Occipital lobe (tissue), 2 donors: ENCODE data around the gene GRK1. TPM values are rescaled to one million over a fixed set of nuclear protein-coding genes. Genes with fewer than 3 reads are reported as not detected.
"Not testable (repeated sequence)": the region's sequence is repeated elsewhere in the genome, so short reads cannot be mapped to it uniquely, and the experiment has no call there.

Experiments used
- DNase-seq: peaks from one replicate; lab custom pipeline; 2025; lab: John Stamatoyannopoulos, UW
- total RNA-seq: library from RNA; depleted of rRNA; stranded (reverse); fragments of >200 nt; gene quantifications from one replicate; pipeline ENCODE4 v1.2.3, GENCODE V29; 2014

Gene GRK1
- total RNA-seq, 1 donor from 2014 or later, result not detected

DNA sequence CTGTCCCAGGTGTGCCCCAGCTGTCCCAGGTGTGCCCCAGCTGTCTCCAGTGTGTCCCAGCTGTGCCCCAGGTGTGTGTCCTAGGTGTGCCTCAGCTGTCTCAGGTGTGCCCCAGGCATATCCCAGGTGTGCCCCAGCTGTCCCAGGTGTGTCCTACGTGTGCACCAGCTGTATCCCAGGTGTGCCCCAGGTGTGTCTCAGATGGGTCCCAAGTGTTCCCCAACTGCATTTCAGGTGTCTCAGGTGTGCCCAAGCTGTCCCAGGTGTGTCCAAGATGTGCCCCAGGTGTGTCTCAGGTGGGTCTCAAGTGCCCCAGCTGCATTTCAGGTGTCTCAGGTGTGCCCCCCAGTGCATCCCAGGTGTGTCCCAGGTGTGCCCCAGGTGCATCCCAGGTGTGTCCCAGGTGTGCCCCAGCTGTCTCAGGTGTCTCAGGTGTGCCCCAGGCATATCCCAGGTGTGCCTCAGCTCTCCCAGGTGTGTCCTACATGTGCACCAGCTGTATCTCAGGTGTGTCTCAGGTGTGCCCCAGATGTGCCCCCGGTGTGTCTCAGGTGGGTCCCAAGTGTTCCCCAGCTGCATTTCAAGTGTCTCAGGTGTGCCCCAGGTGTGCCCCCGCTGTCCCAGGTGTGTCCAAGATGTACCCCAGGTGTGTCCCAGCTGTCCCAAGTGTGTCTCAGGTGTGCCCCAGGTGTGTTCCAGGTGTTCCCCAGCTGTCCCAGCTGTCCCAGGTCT lies 1.3 kb upstream of the GRK1 start:
- DNase-seq, result no peak

DNA sequence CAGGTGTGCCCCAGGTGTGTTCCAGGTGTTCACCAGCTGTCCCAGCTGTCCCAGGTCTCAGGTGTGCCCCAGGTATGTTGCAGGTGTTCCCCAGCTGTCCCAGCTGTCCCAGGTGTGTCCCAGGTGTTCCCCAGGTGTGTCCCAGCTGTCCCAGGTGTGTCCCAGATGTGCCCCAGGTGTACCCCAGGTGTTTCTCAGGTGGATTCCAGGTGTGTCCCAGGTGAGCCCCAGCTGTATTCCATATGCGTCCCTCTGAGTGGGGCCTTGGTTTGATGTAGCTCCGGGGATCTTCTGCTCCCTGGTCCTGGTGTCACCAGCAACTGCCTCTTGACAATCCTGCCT lies 719 bp upstream of the GRK1 start:
- no peak for DNase-seq

DNA sequence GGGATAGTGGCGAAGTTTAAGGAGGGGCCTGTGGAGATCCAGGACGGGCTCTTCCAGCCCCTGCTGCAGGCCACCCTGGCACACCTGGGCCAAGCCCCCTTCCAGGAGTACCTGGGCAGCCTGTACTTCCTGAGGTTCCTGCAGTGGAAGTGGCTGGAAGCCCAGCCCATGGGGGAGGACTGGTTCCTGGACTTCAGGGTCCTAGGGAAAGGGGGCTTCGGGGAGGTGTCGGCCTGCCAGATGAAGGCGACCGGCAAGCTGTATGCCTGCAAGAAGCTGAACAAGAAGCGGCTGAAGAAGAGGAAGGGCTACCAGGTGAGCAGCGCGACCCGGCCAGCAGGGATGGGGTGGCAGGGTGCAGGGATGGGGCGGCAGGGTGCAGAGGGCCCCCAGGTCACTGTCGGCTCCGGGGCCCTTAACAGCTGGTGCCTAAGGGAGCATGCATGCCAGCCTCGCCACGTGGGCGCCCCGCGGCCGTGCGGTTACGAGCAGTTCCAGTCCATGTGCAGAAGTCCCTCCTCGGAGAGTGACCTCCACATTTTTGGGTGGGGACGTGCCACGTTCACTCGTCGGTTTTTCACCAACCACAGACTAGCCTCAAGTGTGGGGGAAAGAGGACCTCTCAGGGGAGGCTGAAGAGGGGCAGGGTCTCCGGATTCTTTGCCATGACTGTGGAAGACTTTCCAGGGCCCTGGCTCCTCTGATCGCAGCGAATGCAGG lies 912 bp downstream of the GRK1 start:
- DNase-seq, result no peak

DNA sequence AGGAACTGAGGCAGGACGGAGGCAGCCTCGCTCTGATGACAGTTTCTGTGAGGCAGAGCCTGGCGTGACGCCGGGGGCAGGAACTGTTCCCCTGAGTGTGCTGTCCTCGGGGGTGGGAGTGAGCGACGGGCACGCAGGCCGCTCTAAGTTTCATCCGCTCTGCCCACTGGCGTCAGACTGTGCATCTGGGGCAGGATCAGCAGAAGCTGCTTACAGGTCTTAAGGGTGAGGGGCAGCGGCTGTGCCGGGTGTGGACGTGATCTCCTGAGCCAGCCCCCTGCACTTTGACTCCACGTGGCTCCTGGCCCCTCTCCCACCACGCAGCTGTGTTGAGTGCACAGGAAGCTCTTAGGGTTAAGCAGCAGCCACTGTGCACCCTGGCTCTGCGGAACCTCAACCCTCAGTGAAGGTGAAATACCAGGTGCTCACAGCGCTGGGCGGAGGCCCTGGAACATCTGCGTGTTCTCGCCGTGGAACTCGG lies 1.5 kb downstream of the GRK1 start:
- DNase-seq, result no peak

DNA sequence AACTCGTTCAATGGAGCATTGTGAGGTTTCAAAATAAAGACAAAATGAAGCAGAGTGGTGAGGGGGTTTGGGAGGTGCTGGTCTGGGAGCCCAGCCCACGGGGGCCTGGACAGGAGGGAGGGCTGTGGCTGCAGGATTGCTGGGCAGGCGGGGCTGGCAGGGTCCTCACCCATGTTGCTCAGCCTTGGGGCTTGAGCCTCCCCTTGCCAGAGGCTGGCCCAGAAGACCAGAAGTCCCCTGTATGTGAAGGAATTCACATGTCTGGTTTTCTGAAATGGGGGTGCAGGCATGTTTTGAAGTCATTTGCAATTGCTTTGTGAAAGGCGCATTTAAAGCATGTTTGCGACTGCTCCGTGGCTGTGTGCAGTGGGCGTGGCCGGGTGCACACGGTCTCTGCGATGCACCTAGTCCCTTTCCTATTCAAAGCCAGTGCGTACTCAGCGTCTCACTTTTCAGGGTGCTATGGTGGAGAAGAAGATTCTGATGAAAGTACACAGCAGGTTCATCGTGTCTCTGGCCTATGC lies 2.3 kb downstream of the GRK1 start:
- DNase-seq, result no peak

DNA sequence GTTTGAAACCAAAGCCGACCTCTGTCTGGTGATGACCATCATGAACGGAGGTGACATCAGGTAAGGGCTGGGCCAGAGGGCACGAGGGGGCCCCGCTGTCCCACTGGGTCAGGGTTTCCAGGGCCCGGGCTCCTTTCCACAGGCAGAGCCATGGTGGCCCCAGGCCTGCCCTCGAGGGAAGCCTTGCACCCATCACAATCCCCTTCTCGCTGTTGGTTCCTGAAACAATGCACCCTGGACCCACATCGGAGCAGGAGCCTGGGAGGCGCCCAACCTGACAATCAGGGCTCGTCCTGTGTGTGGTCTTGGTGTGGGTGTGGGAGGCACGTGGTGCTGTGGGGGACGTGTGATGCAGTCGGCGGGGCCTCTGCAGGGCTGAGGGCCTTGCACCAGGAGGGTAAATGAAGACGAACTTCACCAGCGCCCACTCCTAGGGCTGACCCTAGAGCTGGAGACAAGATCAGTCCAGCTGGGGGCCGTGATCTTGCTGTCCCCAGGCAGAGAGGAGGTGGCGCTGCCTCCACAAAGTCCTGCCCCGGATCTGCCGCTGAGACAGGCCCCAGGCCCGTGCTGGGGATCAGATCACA lies 2.8 kb downstream of the GRK1 start:
- DNase-seq, result no peak

DNA sequence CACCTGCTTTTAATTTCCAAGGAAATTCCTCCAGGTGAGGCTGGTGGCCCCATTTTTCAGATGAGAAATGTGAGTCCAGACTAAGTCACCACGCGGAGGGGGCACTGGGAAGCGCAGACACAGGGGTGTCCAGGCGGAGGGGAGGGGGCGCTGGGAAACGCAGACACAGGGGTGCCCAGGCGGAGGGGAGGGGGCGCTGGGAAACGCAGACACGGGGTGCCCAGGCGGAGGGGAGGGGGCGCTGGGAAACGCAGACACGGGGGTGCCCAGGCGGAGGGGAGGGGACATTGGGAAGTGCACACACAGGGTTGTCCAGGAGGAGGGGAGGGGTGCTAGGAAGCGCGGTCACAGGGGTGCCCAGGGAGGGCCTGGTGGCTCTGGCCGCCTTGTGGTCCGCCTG lies 3.5 kb downstream of the GRK1 start:
- DNase-seq, result no peak

DNA sequence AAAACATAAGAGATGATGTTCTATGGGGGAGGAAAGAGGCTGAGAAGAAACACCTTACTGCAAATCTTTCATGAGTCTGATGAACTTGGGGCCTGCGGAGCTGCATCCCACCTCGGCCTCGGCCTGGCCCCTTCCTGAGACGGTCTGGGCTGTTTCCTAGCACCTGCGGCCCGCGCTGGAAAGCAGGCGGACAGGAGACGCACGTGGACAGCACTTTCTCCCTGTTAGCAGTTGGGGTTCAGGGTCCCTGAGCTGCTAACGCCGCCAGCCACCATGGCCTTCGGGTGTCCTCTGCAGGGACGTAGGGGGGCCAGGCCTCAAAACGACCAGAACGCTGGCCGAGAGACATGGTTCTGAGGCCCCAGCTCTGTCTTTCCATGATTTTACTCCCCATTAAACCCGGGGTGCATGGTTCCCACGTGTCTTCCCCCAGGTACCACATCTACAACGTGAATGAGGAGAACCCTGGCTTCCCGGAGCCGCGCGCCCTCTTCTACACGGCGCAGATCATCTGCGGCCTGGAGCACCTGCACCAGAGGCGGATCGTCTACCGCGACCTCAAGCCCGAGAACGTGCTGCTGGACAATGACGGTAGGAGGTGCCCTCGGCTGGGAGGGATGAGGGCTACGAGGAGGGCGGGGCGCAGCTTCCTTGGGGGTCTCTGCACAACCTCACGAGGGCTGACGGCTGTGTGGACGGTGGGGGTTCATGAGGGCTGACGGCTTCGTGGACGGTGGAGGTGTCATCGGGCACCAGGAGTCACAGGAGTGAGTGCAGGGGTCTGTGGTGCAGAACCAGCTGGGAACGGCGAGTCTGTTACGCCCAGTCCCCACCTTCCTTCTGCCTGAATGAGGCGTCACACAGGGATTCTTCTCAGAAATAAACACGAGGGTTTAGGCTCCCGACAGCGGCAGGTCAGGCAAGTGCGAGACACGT lies 4.3 kb downstream of the GRK1 start:
- DNase-seq, result no peak

DNA sequence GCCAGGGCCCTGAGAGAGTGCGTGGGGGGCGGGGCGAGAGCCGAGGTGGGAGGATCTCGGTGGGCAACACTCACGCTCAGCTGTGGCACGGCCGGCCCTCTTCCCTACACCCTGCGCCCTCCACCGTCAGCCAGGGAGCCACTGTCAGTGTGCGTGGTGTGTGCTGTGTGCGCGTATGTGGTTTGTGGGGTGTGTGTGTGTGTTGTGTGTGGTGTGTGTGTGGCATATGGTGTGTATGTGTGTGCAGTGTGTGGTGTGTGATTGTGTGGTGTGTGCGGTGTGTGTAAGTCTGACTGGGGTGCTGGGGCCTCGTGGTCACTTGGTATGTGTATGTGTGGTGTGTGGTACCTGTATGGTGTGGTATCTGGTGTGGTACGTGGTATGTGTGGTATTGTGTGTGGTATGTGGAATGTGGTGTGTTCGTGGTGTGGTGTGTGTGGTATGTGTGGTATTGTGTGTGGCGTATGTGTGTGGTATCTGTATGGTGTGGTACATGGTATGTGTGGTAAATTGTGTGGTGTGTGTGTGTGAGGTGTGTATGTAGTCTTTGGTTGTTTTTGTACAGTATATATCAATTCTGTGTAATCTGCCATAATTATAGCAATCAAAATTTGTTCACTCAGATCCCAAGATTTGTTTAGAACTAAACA lies 5.1 kb downstream of the GRK1 start:
- DNase-seq, result no peak

DNA sequence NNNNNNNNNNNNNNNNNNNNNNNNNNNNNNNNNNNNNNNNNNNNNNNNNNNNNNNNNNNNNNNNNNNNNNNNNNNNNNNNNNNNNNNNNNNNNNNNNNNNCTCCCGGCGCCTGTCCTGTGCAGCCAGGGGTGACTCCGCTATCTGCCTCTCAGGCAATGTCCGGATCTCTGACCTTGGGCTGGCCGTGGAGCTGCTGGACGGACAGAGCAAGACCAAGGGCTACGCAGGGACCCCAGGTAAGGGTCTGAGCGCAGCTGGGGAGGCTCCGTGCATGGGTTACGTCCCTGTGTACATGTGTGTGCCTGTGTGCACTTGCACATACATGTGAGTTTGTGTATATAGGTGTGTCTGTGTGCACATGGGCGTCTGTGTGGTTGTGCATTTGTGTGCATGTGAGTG lies 55.9 kb downstream of the GRK1 start:
- no peak for DNase-seq

DNA sequence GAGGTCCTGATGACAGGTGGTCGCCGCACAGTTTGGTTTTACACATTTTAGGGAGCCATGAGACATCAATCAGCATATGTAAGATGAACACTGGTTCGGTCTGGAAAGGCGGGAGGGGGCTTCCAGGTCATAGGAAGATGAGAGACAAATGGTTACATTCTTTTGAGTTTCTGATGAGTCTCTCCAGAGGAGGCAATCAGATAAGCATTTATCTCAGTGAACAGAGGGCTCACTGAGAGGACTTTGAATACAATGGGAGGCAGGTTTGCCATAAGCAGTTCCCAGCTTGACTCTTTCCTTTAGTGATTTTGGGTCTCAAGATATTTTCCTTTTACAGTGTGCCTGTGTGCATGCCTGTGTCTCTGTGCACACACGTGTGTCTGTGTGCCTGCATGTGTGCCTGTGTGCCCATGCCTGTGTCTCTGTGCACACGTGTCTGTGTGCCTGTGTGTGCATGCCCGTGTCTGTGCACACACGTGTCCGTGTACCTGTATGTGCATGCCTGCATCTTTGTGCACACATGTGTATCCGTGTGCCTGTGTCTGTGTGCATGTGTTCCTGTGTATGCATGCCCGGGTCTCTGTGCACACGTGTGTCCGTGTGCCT lies 56.5 kb downstream of the GRK1 start:
- no peak for DNase-seq

DNA sequence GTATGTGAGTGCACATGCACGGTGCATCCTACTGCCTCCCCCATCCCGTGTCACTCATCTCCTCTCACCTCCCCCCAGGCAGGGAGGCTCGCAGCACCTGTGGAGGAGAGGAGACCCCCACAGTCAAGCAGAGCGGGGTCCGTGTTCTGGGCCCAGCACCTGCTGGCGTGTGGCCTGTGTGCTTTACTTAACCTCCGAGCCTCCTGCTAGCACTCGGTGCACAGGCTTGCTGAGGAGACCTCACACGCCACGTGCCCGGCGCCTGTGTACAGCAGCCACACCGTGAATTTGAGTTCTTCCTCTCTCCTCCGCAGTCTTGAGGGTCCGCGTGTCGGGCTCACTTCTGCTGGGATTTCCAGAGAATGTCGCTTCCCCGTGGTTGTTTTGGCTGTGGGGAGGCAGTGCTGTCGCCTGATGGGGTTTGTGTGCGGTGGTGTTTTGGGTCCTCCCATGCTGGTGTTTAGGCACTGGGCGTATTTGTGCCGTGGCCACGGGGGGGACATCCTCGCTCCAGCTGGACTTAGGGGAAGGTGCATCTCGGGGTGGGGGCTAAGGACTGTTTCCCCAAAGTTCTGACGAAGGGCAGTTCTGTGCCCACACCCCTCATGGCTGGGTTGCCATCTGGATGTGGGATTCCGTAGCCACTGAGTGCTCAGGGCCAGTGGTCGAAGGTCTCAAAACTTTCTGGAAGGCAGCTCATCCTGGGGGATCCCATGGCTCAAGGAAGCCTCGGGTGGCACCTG lies 57.2 kb downstream of the GRK1 start:
- DNase-seq, result no peak

DNA sequence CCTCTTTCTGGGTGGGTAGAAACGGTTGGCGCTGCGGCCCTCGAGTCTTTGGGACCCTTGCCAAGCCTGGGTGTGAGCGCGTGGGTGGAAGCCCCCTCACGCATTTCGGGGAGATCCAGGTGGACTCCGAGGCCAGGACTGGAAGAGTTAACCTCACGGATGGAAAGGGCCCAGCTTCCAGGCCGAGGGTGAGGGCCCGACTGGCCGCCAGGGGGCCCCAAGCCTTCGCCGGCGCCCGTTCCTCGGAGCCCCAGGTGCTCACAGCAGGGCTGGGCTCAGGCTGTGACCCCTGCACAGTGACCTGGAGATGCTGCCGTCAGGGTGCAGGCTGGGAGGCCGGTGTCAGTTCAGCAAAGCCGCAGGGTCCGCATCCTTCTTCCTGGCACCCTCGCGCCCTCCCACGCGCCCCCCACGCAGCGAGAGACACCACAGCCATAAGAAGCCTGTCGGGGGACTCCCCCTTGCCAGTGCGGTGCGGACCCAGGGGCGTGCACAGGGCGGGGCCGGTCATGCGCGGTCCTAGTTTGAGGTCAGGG lies 57.8 kb downstream of the GRK1 start:
- DNase-seq, result peak; percentile 75

DNA sequence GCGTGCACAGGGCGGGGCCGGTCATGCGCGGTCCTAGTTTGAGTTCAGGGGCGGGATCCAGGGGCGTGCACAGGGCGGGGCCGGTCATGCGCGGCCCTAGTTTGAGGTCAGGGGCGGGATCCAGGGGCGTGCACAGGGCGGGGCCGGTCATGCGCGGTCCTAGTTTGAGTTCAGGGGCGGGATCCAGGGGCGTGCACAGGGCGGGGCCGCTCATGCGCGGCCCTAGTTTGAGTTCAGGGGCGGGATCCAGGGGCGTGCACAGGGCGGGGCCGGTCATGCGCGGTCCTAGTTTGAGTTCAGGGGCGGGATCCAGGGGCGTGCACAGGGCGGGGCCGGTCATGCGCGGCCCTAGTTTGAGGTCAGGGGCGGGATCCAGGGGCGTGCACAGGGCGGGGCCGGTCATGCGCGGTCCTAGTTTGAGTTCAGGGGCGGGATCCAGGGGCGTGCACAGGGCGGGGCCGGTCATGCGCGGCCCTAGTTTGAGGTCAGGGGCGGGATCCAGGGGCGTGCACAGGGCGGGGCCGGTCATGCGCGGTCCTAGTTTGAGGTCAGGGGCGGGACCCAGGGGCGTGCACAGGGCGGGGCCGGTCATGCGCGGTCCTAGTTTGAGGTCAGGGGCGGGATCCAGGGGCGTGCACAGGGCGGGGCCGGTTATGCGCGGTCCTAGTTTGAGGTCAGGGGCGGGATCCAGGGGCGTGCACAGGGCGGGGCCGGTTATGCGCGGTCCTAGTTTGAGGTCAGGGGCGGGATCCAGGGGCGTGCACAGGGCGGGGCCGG lies 58.5 kb downstream of the GRK1 start:
- DNase-seq, result peak; percentile 28

DNA sequence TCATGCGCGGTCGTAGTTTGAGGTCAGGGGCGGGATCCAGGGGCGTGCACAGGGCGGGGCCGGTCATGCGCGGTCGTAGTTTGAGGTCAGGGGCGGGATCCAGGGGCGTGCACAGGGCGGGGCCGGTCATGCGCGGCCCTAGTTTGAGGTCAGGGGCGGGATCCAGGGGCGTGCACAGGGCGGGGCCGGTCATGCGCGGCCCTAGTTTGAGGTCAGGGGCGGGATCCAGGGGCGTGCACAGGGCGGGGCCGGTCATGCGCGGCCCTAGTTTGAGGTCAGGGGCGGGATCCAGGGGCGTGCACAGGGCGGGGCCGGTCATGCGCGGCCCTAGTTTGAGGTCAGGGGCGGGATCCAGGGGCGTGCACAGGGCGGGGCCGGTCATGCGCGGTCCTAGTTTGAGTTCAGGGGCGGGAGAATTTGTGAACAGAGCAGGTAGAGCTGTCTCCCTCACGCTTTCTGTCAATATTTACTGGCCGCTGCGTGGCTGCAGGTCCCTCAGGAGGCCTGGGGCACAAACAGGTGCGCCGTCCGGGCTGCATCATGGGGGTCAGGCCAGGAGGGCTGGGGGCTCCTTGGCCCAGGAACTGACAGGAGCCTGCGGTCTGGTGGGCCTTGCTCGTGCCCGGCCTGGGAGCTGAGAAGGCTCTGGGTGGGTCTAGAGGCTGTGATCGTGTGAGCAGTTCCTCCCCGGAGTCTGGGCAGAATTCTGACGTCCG lies 59.2 kb downstream of the GRK1 start:
- not testable (repeated sequence) for DNase-seq

DNA sequence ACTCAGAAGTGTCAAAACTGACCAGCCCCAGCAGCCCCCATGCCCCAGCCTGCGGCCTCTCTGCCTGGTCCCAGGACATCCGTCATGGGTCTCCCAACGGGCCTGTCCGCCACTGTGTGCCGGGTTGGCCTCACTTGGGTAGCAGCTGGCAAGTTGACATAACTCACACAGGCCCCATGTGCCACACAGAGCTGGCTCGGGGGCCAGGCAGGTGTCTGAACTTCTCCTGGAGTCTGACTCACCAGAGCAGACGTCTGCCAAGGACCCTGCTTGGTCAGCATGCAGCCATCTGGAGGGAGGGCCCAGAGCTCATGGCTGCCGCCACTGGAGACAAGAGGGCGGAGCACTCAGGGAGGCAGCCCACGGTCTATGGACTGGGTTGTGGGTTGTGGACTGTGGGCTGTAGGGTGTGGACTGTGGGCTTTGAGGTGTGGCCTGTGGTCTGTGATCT lies 60.0 kb downstream of the GRK1 start:
- no peak for DNase-seq

DNA sequence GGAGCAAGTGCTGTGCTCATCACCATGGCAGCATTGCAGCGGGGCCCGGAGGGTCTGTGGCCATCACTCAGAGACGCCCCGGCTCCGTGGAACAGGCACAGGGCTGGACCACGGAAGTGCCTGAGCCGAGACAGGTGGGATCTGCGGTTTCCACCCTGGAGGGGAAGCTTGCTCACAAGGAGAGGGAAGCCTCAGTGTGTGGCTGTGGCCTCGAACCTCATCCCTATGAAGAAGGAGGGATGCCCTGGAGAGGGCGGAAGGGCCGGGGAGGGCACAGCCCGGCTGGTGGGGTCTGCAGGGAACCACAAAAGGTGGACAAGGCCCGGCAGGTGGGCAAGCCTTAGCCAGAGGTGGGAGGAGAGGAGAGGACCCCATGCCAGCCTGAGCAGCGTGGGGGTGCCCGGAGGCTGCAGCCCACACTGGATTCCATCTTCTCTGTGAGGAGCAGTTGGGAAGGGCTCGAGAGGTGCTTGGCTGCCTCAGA lies 61.6 kb downstream of the GRK1 start:
- DNase-seq, result no peak
